DLD1 (cell line): ENCODE results near the gene AXIN1.
"Not testable (repeated sequence)": the region's sequence is repeated elsewhere in the genome, so short reads cannot be mapped to it uniquely, and the experiment has no call there.

Experiments used
- in situ Hi-C: cut with HindIII; loops from 2 replicates; pipeline ENCODE4 v1.10.0; 2017; ENCODE audit warnings: low sequenced_read_pairs

Gene AXIN1

DNA sequence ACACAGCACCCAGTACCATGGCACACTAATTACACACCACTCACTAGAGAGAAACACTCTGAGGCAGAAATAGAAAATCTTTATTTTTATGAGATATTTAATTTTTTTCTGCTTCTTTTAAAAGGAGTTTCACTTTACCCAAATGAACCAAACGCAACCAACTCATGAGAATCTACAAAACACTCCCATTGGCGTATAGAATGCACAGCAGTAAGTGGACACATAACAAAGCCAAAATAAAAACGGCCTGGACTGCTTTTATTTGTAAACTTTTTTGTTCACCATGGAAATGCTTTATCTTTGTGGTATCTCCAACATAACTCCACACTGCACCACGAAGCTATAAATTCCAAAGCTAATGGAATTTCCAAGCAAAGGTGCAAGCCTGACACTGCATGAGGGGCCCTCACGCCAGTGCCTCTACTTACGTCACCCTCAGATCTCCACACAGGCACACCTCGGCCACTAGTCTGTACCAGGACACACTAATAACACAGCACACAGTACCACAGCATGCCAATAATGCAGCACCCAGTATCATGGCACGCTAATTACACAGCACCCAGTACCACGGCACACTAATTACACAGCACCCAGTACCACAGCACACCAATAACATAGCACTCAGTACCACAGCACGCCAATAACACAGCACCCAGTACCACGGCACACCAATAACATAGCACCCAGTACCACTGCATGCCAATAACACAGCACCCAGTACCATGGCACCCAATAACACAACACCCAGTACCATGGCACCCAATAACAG lies 17.5 kb downstream of the AXIN1 start:
- in situ Hi-C loops, result not testable (repeated sequence)

DNA sequence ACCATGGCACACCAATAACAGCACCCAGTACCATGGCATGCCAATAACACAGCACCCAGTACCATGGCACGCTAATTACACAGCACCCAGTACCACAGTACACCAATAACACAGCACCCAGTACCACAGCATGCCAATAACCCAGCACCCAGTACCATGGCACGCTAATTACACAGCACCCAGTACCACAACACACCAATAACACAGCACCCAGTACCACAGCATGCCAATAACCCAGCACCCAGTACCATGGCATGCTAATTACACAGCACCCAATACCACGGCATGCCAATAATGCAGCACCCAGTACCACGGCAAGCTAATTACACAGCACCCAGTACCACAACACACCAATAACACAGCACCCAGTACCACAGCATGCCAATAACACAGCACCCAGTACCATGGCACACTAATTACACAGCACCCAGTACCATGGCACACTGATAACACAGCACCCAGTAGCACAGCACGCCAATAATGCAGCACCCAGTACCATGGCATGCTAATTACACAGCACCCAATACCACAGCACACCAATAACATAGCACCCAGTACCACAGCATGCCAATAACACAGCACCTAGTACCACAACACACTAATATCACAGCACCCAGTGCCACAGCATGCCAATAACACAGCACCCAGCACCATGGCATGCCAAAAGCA lies 18.2 kb downstream of the AXIN1 start:
- in situ Hi-C loops, result not testable (repeated sequence)

DNA sequence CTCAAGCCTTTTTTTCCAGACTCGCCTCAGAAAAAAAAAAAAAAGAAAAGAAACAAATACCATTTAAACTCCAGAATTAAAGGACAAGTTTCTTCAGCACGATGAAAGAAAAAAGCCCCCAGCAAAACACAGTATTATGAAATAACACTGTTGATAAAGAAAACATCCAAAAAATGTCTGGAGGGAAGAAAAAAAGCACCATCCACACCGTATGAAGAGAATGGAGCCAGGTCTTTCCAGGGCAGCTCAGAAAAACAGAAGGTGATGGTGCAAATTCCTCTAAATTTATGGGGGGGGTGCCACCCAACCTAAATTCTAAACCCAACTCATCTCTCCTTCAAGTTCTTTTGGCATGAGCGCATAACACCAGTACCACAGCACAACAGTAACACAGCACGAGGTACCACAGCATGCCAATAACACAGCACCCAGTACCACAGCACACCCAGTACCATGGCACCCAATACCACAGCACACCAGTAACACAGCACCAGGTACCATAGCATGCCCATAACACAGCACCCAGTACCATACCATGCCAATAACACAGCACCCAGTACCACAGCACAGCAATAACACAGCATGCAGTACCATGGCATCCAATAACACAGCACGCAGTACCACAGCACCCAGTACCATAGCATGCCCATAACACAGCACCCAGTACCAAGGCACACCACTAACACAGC lies 19.0 kb downstream of the AXIN1 start:
- in situ Hi-C loops, result no loop called here

DNA sequence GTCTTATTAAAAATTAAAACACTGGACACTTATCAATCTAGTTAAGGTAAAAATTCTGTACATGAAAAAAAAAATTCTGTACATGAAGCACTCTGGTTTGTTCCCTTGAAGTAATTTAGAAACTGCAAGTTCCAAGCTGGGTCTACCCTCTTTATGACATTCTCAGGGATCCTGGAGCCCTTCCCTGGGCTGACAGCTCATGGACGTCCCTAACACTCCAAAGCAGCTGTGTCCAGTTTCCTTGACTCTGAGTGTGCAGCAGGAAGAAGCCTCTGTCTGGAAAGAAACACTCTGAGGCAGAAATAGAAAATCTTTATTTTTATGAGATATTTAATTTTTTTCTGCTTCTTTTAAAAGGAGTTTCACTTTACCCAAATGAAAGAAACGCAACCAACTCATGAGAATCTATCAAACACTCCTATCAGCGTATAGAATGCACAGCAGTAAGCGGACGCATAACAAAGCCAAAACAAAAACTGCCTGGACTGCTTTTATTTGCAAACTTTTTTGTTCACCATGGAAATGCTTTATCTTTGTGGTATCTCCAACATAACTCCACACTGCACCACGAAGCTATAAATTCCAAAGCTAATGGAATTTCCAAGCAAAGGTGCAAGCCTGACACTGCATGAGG lies 21.2 kb downstream of the AXIN1 start:
- in situ Hi-C loops, result not testable (repeated sequence)

DNA sequence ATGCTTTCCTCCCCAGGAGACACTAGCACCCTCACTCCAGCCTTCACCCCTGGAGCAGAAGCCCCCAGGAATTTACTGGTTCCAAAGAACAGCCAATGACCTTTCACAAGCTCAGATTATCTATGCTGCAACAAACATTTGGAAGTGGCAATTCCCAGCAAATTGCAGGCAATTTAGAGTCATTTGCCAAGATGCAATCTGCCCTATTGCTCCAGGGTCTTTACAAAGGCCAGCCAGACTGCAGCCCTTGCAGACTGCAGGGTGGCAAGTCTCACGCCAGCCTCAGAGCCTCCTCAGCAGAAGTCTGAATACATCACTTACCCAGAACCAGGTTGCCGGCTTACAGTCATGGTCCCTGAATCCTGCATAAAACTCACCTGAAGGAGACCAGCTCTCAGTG lies 21.8 kb downstream of the AXIN1 start:
- in situ Hi-C loops, result no loop called here

DNA sequence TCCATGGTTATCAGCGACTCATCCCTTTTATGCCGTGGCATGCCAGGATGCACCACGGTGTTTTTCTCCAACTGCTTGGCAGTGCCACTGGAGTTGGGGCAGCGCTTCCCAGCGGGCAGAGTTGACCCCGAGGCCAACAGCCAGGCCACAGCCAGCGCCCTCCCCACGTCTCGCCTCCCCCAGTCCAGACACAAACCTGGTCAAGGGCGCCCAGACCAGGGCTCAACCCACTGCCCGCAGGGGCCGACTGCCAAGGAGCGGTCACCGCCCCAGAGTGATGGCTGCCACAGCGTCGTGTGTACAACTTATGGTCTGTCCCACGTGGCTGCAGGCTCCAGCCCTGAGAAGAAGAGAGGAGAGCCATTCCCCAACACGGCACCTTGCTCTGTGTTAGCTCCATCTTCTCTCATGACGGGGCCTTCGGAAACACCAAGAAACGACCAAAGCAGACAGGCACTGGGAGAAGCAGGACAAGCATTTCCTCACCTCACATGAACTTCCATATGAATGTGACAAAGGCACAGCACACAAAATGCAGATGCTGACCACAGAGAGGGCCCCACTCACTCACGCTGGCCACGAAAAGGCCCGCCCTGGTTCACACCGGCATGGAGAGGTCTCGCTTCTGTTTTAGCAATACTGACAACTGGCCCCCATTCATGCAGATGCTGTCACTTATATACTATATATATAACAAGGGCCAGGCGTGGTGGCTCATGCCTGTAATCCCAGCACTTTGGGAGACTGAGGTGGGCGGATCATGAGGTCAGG lies 27.0 kb downstream of the AXIN1 start:
- in situ Hi-C loops, result no loop called here

DNA sequence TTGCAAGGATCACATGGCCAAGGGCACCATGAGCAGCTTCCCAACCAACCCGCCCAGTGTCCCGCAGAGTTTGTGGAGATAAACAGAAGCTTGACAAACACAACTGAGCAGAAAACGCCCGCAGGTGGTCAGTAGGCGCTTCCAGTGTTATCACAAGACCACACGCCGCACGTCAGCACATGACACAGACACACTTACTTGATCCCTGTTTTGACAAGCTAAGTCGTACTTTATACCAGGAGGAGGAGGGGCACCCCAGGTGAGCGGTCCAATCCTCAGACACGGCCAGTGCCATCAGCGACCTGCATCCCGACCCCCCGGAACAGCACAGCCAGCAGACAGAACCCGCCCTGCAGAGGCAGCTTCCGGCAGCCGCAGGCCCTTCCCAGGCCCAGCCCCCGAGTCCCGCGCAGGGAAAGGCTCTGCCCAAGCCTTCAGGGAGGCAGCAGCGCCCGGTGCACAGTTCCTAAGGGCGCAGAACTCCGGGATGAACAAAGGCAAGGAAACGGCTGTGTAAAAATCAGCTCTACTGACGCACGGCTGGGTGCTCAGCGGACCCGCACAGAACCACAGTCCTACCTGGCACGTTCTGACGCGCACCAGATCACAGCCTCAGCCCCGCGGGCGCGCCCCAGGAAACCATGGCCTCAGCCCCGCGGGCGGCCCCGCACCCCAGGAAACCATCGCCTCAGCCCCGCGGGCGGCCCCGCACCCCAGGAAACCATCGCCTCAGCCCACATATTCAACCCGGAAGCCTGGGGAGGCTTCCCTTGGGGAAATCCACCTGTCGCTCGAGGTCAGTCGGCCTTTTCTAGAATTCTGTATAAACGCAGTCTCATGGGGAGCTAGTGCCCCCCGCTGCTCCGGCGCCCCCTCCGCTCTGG lies 27.8 kb downstream of the AXIN1 start:
- in situ Hi-C loops, result no loop called here

DNA sequence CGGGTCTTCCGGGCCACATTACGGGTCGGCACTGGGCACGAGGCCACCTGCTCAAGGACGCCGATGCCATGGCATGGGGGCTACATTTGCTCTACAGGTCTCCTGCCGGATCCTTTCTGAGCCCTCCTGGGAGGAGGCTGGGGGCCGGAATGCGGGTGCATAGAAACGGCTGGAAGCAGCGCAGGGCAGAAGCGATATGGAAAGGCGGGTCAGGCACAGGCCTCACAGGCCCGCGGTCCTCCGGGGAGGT lies 28.4 kb downstream of the AXIN1 start:
- in situ Hi-C loops, result no loop called here

DNA sequence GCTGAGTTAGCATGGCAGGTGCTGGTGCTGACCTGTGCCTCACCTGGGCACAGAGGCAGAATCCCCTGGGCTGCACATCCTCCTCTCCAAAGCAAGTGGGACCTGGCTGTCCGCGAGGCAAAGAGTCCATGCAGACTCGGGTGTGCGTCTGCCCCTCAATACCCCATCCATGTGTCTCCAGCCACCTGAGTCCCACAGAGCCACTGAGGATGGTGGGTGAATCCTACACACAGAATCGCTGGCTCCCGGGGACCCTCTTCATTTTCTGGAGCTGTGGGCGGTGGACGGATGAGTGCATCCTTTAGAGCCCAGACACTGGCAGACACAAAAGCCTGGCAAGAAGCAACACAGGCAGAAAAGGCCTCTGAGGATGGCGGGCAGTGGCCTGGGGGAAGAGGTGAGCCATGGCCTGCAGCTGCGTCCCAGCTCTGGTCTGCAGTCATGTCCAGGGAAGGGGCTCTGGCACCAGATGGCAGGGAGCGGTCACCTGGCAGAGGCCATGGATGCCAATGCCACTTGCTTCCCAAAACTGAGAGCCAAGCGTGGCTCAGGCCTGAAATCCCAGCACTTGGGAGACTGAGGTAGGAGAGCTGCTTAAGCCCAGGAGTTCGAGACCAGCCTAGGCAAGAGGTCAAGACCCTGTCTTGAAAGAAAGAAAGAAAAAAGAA lies 29.9 kb downstream of the AXIN1 start:
- in situ Hi-C loops, result no loop called here

DNA sequence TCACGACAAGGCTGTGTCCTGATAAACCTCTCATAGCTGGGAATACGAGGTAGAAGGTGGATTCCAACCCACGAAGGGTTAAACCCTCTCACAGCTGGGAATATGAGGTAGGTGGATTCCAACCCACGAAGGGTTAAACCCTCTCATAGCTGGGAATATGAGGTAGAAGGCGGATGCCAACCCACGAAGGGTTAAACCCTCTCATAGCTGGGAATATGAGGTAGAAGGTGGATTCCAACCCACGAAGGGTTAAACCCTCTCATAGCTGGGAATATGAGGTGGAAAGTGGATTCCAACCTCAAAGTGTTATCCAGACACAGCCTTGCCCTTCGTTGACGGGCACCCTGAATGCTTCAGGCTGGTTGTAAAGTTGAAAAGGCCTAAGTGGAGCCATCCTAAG lies 31.0 kb downstream of the AXIN1 start:
- in situ Hi-C loops, result no loop called here

DNA sequence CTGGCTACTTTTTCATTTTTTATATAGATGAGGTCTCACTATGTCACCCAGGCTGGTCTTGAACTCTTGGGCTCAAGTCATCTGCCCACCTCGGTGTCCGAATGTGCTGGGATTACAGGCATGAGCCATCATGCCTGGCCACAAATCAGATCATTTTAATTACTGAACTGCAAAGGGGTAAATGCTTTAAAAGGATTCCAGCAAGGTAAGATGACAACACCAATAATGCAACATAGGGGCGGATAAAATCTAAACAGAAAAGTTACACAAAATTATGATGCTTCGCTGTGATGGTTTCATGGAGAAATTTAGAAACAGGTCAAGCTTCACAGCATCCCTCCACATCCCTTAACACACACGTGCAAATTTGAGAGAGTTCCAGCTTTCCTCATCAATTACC lies 32.3 kb downstream of the AXIN1 start:
- in situ Hi-C loops, result no loop called here

DNA sequence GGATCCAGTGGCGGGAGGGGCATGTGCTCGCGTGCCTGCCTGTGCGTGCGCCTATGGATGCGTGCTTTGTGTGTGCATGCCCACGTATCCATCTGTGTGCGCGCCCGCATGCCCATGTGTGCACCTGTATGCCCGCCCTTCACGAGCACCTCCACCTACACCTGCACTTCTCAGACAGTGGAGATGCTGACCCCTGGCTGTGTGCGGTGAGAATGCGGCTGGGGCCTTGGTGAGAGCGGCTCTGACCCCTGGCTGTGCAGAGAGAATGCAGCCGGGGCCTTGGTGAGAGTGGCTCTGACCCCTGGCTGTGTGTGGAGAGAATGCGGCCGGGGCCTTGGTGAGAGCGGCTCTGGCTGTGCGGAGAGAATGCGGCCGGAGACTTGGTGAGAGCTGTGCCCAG lies 33.9 kb downstream of the AXIN1 start:
- in situ Hi-C loops, result no loop called here

DNA sequence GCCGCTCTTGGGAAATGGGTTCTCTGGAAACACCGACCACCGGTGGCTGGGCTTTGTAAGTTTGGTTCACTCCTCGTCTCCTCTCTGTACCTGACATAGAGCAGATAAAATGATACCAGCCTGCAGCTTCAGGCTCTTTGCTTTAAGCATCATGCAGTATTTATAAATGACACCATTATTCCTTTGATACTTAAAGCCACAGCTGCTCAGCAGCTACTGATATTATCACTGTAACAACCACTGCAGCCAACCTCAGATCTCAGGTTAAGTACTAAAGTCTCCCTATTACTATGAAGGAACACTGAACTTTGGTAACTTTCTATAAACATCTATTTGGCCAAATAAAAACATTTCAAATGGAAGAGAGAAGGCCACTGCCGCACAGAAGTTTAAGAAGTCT lies 34.9 kb downstream of the AXIN1 start:
- in situ Hi-C loops, result no loop called here

DNA sequence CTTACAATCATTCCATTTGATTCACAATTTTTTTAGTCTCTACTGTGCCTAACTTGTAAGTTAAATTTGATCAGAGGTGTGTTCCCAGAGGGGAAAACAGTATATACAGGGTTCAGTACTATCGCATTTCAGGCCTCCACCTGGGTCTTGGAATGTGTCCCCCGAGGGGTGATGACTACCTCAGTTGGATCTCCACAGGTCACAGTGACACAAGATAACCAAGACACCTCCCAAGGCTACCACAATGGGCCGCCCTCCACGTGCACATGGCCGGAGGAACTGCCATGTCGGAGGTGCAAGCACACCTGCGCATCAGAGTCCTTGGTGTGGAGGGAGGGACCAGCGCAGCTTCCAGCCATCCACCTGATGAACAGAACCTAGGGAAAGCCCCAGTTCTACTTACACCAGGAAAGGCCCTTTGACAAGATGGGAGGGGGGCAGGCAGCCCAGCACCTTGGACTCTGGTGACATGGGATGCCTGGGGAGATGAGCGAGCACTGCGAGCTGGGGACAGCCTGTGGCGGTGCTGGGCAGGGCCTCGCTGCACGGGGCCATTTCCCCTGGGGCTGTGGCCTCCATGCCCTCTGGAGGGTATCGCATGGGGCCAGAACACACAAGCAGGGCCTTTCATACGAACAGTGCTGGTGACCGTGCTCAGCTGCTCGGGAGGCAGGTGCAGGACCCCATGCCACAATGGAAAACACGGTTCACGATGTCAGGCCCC lies 35.6 kb downstream of the AXIN1 start:
- in situ Hi-C loops, result no loop called here

DNA sequence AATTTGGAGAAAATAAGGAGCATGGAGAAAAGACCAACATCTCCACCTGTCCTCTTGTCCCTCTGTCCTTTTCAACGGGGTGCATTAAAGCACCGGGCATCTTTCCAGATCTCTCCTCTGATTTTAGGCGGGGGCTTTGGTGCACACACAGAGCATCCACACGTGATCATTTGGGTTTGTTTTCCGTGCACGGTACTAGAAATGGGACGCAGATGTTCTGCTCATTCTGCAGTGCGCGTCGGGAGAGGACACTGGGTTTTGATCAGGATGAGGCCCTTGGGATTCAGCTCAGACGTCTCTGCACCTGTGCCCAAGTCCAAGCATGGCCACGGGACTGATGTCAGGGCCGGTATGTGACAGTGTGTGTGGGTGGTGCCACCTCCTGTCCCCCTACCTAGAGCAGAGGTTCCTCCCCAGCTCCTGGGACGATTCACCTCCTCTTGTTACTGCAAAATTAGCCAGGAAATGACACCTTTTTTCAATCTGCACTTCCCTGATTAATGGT lies 37.7 kb downstream of the AXIN1 start:
- in situ Hi-C loops, result no loop called here

DNA sequence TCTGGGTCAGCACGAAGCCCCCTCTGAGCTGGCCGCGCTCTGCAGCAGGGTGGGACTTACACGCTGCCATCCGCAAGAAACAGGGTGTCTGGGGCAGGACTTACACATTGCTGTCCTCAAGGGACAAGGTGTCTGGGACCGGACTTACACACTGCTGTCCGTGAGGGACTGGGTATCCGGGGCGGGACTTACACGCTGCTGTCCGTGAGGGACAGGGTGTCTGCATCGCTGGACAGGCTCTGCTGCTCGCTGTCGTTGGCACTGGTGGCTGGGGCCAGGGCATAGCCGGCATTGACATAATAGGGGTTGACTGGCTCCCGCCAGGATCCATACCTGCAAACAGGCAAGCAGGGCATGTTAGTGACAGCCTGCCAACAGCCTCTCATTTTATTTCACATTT lies 38.2 kb downstream of the AXIN1 start:
- in situ Hi-C loops, result no loop called here

DNA sequence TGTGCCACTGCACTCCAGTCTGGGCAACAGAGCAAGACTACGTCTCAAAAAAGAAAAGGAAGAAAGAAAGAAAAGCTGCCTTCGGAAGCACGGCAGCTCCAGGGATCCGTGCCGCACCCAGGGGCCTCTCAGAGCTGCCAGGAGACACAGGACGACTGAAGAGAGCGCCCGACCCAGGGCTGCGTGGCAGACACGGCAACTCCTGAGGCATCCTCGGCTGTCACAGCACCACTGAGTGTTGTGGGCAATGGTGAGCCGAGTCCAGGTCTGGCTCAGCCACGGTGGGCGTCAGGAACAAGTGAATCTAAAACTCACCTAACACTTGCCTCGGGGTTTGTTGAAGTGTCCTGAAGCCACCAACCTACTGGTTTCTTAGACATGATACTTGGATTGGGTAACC lies 40.8 kb downstream of the AXIN1 start:
- in situ Hi-C loops, result no loop called here

DNA sequence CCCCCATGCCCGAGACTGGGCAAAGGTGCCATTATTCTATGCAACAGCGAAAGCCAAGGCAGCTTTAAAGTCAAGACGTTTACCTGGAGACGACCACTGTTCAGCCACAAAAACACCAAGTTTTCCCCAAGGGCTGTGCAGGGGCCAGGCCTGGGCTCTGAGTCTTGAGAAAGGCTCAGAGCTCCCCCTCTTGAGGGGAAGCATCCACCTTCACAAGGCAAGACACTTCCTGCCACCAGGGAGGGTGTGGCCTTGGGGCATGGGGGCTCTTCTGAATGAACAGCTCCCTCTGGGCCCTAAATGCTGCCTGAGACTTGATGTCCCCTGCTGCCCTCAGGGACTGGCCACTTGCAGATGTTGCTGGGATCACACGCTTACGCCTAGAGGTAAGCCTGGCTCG lies 43.0 kb downstream of the AXIN1 start:
- in situ Hi-C loops, result no loop called here
